H1 (cell line): ENCODE data around the gene MRPL43. TPM values are rescaled to one million over a fixed set of nuclear protein-coding genes. Genes with fewer than 3 reads are reported as not detected.
A peak's percentile ranks its signal among the peaks of the same experiment; 100 is the strongest.

Experiments
- CTCF ChIA-PET: fragments of 300-600 bp; sonication (Branson Sonifier 250); formaldehyde crosslinking; loops from one replicate; lab custom pipeline; 2021; ENCODE audit not compliant: partially characterized antibody; lab: Charles Lee
- POLR2A ChIA-PET: fragments of 300-600 bp; sonication (Branson Sonifier 250); formaldehyde crosslinking; loops from one replicate; lab custom pipeline; 2021; ENCODE audit warnings: inconsistent platforms; ENCODE audit not compliant: partially characterized antibody; lab: Charles Lee
- DNase-seq, 2 experiments: peaks; one replicate each; pipeline versions ENCODE4 v3.0.0 to v3.0.0-alpha.2; 2010 to 2022; ENCODE audit warnings: low spot score in 2 of 2, low read depth in 1 of 2, mixed read lengths in 1 of 2
- FAIRE-seq: peaks from 2 replicates; lab custom pipeline; 2011; peaks lifted over from hg19 to GRCh38; lab: Jason Lieb, UNC
- H2AFZ ChIP-seq: 2 replicates; pipeline ENCODE4 v1.8.1; 2012; ENCODE audit warnings: low read length, inconsistent platforms
- H2AK5ac ChIP-seq: 2 replicates; pipeline ENCODE4 v1.6.1; 2013; ENCODE audit warnings: low read depth, low read length
- H2BK120ac ChIP-seq: replicated peaks from 2 replicates; pipeline ENCODE3; 2013; ENCODE audit warnings: low read depth, low read length, inconsistent platforms
- H2BK12ac ChIP-seq: 2 replicates; pipeline ENCODE4 v1.6.1; 2013; ENCODE audit warnings: low read depth, low read length
- H2BK15ac ChIP-seq: 2 replicates; pipeline ENCODE4 v1.6.1; 2013; ENCODE audit warnings: low read length
- H2BK20ac ChIP-seq: 2 replicates; pipeline ENCODE4 v1.6.1; 2013; ENCODE audit warnings: low read length
- H2BK5ac ChIP-seq: 2 replicates; pipeline ENCODE4 v1.6.1; 2013; ENCODE audit warnings: low read depth, low read length
- H3K14ac ChIP-seq: 2 replicates; pipeline ENCODE4 v1.6.1; 2013; ENCODE audit warnings: inconsistent platforms; ENCODE audit not compliant: insufficient read length
- H3K18ac ChIP-seq: 2 replicates; pipeline ENCODE4 v1.6.1; 2013; ENCODE audit warnings: low read length; ENCODE audit errors: extremely low read depth
- H3K23ac ChIP-seq: 2 replicates; pipeline ENCODE4 v1.6.1; 2013; ENCODE audit warnings: inconsistent platforms; ENCODE audit not compliant: insufficient read length
- H3K23me2 ChIP-seq: 2 replicates; pipeline ENCODE4 v1.6.1; 2013; ENCODE audit warnings: low read depth, low read length
- H3K27ac ChIP-seq: 2 replicates; pipeline ENCODE4 v1.6.1; 2011; ENCODE audit warnings: low read depth, low read length, inconsistent platforms
- H3K27me3 ChIP-seq, 4 experiments: replicated peaks in 1 of 4; 1 replicate in 1 of 4; 2 replicates in 3 of 4; pipeline versions ENCODE4 v1.6.1 to v1.8.1; 2011 to 2013; ENCODE audit warnings: low read length in 3 of 4, mild to moderate bottlenecking in 3 of 4, inconsistent platforms in 2 of 4, mixed read lengths in 2 of 4, moderate library complexity in 1 of 4; ENCODE audit not compliant: control insufficient read depth in 3 of 4, insufficient read depth in 3 of 4; ENCODE audit errors: extremely low read depth in 1 of 4
- H3K36me3 ChIP-seq, 4 experiments: 2 replicates each; pipeline versions ENCODE4 v1.6.1 to v1.8.1; 2011 to 2013; ENCODE audit warnings: mild to moderate bottlenecking in 4 of 4, low read length in 3 of 4, moderate library complexity in 2 of 4, control low read depth in 1 of 4, inconsistent platforms in 1 of 4; ENCODE audit not compliant: insufficient read depth in 4 of 4, control insufficient read depth in 2 of 4
- H3K4ac ChIP-seq: replicated peaks from 2 replicates; pipeline ENCODE3; 2013; ENCODE audit warnings: low read length, low read depth, mixed read lengths, inconsistent platforms; ENCODE audit not compliant: insufficient read length
- H3K4me1 ChIP-seq, 4 experiments: replicated peaks in 1 of 4; 1 replicate in 1 of 4; 2 replicates in 3 of 4; pipeline versions ENCODE4 v1.6.1 to v1.8.1; 2011 to 2013; ENCODE audit warnings: low read length in 3 of 4, inconsistent platforms in 2 of 4, mixed read lengths in 1 of 4; ENCODE audit not compliant: insufficient read depth in 4 of 4, control insufficient read depth in 3 of 4
- H3K4me2 ChIP-seq, 2 experiments: 2 replicates each; pipeline versions ENCODE4 v1.6.1 to v1.8.1; 2011 to 2013; ENCODE audit warnings: low read depth in 2 of 2, low read length in 2 of 2, control low read depth in 1 of 2, inconsistent platforms in 1 of 2, mild to moderate bottlenecking in 1 of 2; ENCODE audit not compliant: insufficient read depth in 1 of 2
- H3K4me3 ChIP-seq, 4 experiments: fragments of 200-600, 300-600 bp in 1 of 4; sonication (generic), shearing (Covaris generic), sonication (Bioruptor Twin) in 1 of 4; 2 replicates each; pipeline versions ENCODE4 v1.5.1 to v1.8.1; 2011 to 2016; ENCODE audit warnings: low read length in 4 of 4, low read depth in 3 of 4, control low read depth in 2 of 4, inconsistent platforms in 2 of 4, mild to moderate bottlenecking in 2 of 4, mixed read lengths in 1 of 4, moderate library complexity in 1 of 4; ENCODE audit not compliant: insufficient read depth in 2 of 4; ENCODE audit errors: extremely low read depth in 1 of 4
- H3K56ac ChIP-seq: replicated peaks from 2 replicates; pipeline ENCODE3; 2013; ENCODE audit warnings: low read depth, mild to moderate bottlenecking, mixed read lengths, low read length, inconsistent platforms; ENCODE audit not compliant: insufficient read length
- H3K79me1 ChIP-seq: 2 replicates; pipeline ENCODE4 v1.6.1; 2013; ENCODE audit warnings: low read depth, low read length, control low read depth
- H3K79me2 ChIP-seq, 2 experiments: 2 replicates each; pipeline versions ENCODE4 v1.6.1 to v1.8.1; 2012 to 2013; ENCODE audit warnings: low read length in 2 of 2, mild to moderate bottlenecking in 2 of 2, inconsistent platforms in 1 of 2; ENCODE audit not compliant: insufficient read depth in 2 of 2, control insufficient read depth in 1 of 2
- H3K9ac ChIP-seq, 4 experiments: replicated peaks in 1 of 4; 1 replicate in 1 of 4; 2 replicates in 3 of 4; pipeline versions ENCODE4 v1.6.1 to v1.8.1; 2011 to 2013; ENCODE audit warnings: low read depth in 3 of 4, low read length in 3 of 4, control low read depth in 2 of 4, mild to moderate bottlenecking in 2 of 4, moderate library complexity in 2 of 4, inconsistent platforms in 1 of 4; ENCODE audit errors: extremely low read depth in 1 of 4
- H3K9me3 ChIP-seq, 2 experiments: 2 replicates each; pipeline versions ENCODE4 v1.6.1 to v1.8.1; 2012 to 2013; ENCODE audit warnings: mild to moderate bottlenecking in 2 of 2, moderate library complexity in 2 of 2, control low read depth in 1 of 2, inconsistent platforms in 1 of 2, low read depth in 1 of 2, low read length in 1 of 2, mixed read lengths in 1 of 2; ENCODE audit not compliant: insufficient read depth in 2 of 2
- H4K20me1 ChIP-seq, 2 experiments: replicated peaks in 1 of 2; 2 replicates each; pipeline versions ENCODE3 to v1.8.1; 2011 to 2013; ENCODE audit warnings: inconsistent platforms in 2 of 2, low read length in 2 of 2, mild to moderate bottlenecking in 1 of 2; ENCODE audit not compliant: insufficient read depth in 2 of 2, control insufficient read depth in 1 of 2
- H4K5ac ChIP-seq: 2 replicates; pipeline ENCODE4 v1.6.1; 2013; ENCODE audit warnings: low read length, low read depth, mixed read lengths, inconsistent platforms; ENCODE audit not compliant: insufficient read length
- H4K8ac ChIP-seq: 2 replicates; pipeline ENCODE4 v1.8.0; 2013; ENCODE audit warnings: mild to moderate bottlenecking, moderate library complexity, low read length, inconsistent platforms; ENCODE audit not compliant: insufficient read depth; ENCODE audit errors: extremely low read depth
- H4K91ac ChIP-seq: replicated peaks from 2 replicates; pipeline ENCODE3; 2013; ENCODE audit warnings: low read length, mixed read lengths, inconsistent platforms; ENCODE audit not compliant: insufficient read length
- RNF2 ChIP-seq: fragments of 200-900, 300-1000 bp; sonication (generic); IDR thresholded peaks from 2 replicates; pipeline ENCODE4 v1.7.1; 2016; ENCODE audit warnings: borderline replicate concordance, low read depth, mild to moderate bottlenecking, antibody characterized with exemption, low read length; ENCODE audit not compliant: poor library complexity, severe bottlenecking; ENCODE audit errors: missing control alignments
- RXRA ChIP-seq: IDR thresholded peaks from 2 replicates; pipeline ENCODE4 v1.6.1; 2011; ENCODE audit warnings: low read depth, mild to moderate bottlenecking, low read length, moderate library complexity; ENCODE audit not compliant: insufficient read depth
- TCF12 ChIP-seq: IDR thresholded peaks from 2 replicates; pipeline ENCODE4 v1.6.1; 2011; ENCODE audit warnings: low read depth, mild to moderate bottlenecking, low read length
- WGBS, 2 experiments: shearing (Covaris generic) in 1 of 2; methylation state at CpG; one replicate each; pipeline versions ENCODE4 v1.1.6 to v1.1.7; 2013 to 2015; ENCODE audit warnings: low lambda C conversion rate in 2 of 2, mixed read lengths in 2 of 2, inconsistent platforms in 1 of 2, low coverage in 1 of 2, missing lambda C conversion rate in 1 of 2; ENCODE audit not compliant: insufficient replicate concordance in 2 of 2, insufficient coverage in 1 of 2, insufficient read length in 1 of 2; ENCODE audit errors: extremely low coverage in 1 of 2, missing lambda C conversion rate in 1 of 2; 5-methylcytosine and 5-hydroxymethylcytosine counted together
- polyA plus RNA-seq, 7 experiments: library from polyadenylated mRNA; depleted of rRNA in 3 of 7; stranded (reverse) in 5 of 7; unstranded in 2 of 7; fragments of >200 nt in 5 of 7; fragments of 200-250 nt in 2 of 7; gene quantifications; 1 replicate in 5 of 7; 2 replicates in 1 of 7; 4 replicates in 1 of 7; pipeline versions ENCODE4 v1.2.1 to v1.2.3, GENCODE V29; 2011 to 2013; ENCODE audit warnings: missing spikeins in 2 of 7, mixed read lengths in 2 of 7
- total RNA-seq: library from RNA; stranded (reverse); fragmentation: NEBNext Ultra II Directional; extraction: Animal tissue kit (Norgen Biotek cat#: 25700); gene quantifications from 2 replicates; pipeline ENCODE4 v1.2.1, GENCODE V29; 2021

MRPL43 gene
- total and polyA plus RNA-seq, 2 of the 8 experiments (the other 6 are each of a cell fraction or from before 2014, with no cell fraction given): 74.1 to 149 TPM

GRCh38 chr10:100998183-100998990 is 11.1 kb upstream of the MRPL43 start:
- Histone ChIP-seq H3K14ac (no peak overlapping the region), H4K20me1 (peaks cover 0 to 10% of the 10 kb centered on the region in 2 experiments), H3K4me1 (peaks cover 4 to 24% (median 14%) of the 10 kb centered on the region in 4 experiments), H4K5ac (peak overlapping the region; percentile 75), H4K91ac (peak overlapping the region; percentile 97), H2AK5ac (peak overlapping the region; percentile 76), H2AFZ (no peak overlapping the region), H3K4me2 (peak overlapping the region; percentile 93 to 99), H2BK12ac (peak overlapping the region; percentile 98), H3K9me3 (no peaks in the 10 kb centered on the region), H3K27ac (peak overlapping the region; percentile 32; the same call in 1 of the 2 replicates), H4K8ac (peak overlapping the region; percentile 82), H3K36me3 (peaks cover 9 to 22% (median 13%) of the 10 kb centered on the region in 4 experiments; a peak in 7 of 8 replicates), H3K23me2 (peaks cover 17% of the 10 kb centered on the region), H2BK120ac (peak overlapping the region; percentile 7), H3K18ac (peak overlapping the region; percentile 93), H3K4ac (peak overlapping the region; percentile 99), H3K56ac (peak overlapping the region; percentile 71), H3K9ac (peak overlapping the region in 3 of 4 experiments; percentile 13 to 88 (median 31); a peak in 5 of 7 replicates), H3K23ac (no peak overlapping the region), H2BK20ac (peak overlapping the region; percentile 80; the same call in 1 of the 2 replicates), H3K79me2 (peaks cover 0 to 33% of the 10 kb centered on the region in 2 experiments; a peak in 2 of 4 replicates), H3K27me3 (no peaks in the 10 kb centered on the region), H2BK15ac (peak overlapping the region; percentile 98; the same call in 1 of the 2 replicates), H3K4me3 (peak overlapping the region; percentile 75 to 90 (median 76)), H2BK5ac (peak overlapping the region; percentile 98), H3K79me1 (peaks cover 3% of the 10 kb centered on the region)
- no peak for TF ChIP-seq RNF2
- 0 out of 2 replicates have a peak, but pooled peaks have one; percentile 44 for TF ChIP-seq RXRA
- TF ChIP-seq TCF12: peak; percentile 68; the same call in 1 of the 2 replicates
- DNase-seq (peak in 1 of 2 experiments; percentile 80), FAIRE-seq (no peak)
- POLR2A ChIA-PET: interaction anchor here (0.7 to 12.6 kb wide), 6 partner anchors 10 to 45 kb away, joined by 3 to 143 read pairs (median 20); partner anchors contain the start of genes MRPL43, PDZD7, SFXN3 and TWNK
- WGBS, 2 experiments: 14% methylated on average over 23 of the region's 25 CpGs; no CpG with 5 or more reads in 1 of the 2 experiments
- CTCF ChIA-PET: interaction anchor here (0.6 to 26.8 kb wide), 25 partner anchors 9 to 766 kb away, joined by 3 to 464 read pairs (median 4); partner anchors contain the start of genes MRPL43, PDZD7, SEMA4G and SFXN3
